Measurements from ENCODE around the gene AMPD2. TPM values are rescaled to one million over a fixed set of nuclear protein-coding genes. Genes with fewer than 3 reads are reported as not detected.

AMPD2 gene
- total RNA-seq, 1 donor from 2014 or later = 134 TPM

GRCh38 chr1:109622137-109622892 is 2.7 kb downstream of the AMPD2 start:
- Mint-ChIP-seq H3K36me3 (no peaks in the 10 kb centered on the region), H3K9me3 (no peaks in the 10 kb centered on the region), H3K4me1 (peaks cover 42% of the 10 kb centered on the region), H3K4me3 (peak overlapping the region; percentile 93), H3K27ac (peak overlapping the region; percentile 88), H3K27me3 (ENCODE audit: low read depth) (no peaks in the 10 kb centered on the region)
- DNase-seq (ENCODE audit: low spot score in 2 of 2, unreplicated experiment in 2 of 2) = no peak
- TF ChIP-seq, protein P1, sequence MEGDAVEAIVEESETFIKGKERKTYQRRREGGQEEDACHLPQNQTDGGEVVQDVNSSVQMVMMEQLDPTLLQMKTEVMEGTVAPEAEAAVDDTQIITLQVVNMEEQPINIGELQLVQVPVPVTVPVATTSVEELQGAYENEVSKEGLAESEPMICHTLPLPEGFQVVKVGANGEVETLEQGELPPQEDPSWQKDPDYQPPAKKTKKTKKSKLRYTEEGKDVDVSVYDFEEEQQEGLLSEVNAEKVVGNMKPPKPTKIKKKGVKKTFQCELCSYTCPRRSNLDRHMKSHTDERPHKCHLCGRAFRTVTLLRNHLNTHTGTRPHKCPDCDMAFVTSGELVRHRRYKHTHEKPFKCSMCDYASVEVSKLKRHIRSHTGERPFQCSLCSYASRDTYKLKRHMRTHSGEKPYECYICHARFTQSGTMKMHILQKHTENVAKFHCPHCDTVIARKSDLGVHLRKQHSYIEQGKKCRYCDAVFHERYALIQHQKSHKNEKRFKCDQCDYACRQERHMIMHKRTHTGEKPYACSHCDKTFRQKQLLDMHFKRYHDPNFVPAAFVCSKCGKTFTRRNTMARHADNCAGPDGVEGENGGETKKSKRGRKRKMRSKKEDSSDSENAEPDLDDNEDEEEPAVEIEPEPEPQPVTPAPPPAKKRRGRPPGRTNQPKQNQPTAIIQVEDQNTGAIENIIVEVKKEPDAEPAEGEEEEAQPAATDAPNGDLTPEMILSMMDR (IDR thresholded peaks at IDR 0.05; ENCODE audit: unreplicated experiment) = no peak

DNA sequence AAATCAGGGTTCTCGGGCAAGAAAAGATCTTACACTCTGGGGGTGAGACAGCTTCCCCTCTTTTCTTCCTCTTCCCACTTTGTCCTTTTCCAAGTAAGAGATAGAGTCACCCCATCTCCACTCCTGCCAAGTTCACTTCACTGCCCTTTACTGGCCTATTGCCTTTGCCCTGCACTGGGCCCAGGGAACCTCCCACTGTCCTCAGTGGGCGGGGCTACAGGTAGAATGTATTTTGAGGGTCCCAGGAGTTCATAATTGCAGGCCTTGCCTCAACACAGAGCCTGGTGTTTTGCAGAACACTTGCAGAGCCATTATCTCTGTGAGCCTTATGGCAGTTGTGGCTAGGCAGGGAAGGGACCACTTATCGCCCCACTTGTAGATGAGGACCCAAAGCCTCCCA is 3.3 kb downstream of the AMPD2 start:
- Mint-ChIP-seq H3K27ac (peak overlapping the region; percentile 47), H3K9me3 (no peaks in the 10 kb centered on the region), H3K27me3 (ENCODE audit: low read depth) (no peaks in the 10 kb centered on the region), H3K4me3 (peak overlapping the region; percentile 21), H3K36me3 (peaks cover 6% of the 10 kb centered on the region), H3K4me1 (peaks cover 42% of the 10 kb centered on the region)
- TF ChIP-seq, protein P1 (IDR thresholded peaks at IDR 0.05; ENCODE audit: unreplicated experiment) = no peak
- no peak for DNase-seq (ENCODE audit: low spot score in 2 of 2, unreplicated experiment in 2 of 2)

GRCh38 chr1:109623601-109624161 is 4.0 kb downstream of the AMPD2 start:
- peaks cover 10% of the 10 kb centered on the region for H3K36me3 Mint-ChIP-seq
- no peaks in the 10 kb centered on the region for H3K9me3 Mint-ChIP-seq
- TF ChIP-seq, protein P1 (IDR thresholded peaks at IDR 0.05; ENCODE audit: unreplicated experiment) = no peak
- H3K27ac Mint-ChIP-seq = peak overlapping the region; percentile 64
- H3K4me1 Mint-ChIP-seq = peaks cover 39% of the 10 kb centered on the region
- no peak for DNase-seq (ENCODE audit: low spot score in 2 of 2, unreplicated experiment in 2 of 2)
- H3K27me3 Mint-ChIP-seq (ENCODE audit: low read depth) = no peaks in the 10 kb centered on the region
- peak overlapping the region; percentile 31 for H3K4me3 Mint-ChIP-seq

- Mint-ChIP-seq H3K27me3 (ENCODE audit: low read depth) (no peaks in the 10 kb centered on the region), H3K4me1 (peaks cover 31% of the 10 kb centered on the region), H3K36me3 (peaks cover 13% of the 10 kb centered on the region), H3K9me3 (no peaks in the 10 kb centered on the region), H3K27ac (peak overlapping the region; percentile 64), H3K4me3 (no peak overlapping the region)
- no peak for DNase-seq (ENCODE audit: low spot score in 2 of 2, unreplicated experiment in 2 of 2)
- TF ChIP-seq, protein P1 (IDR thresholded peaks at IDR 0.05; ENCODE audit: unreplicated experiment) = no peak
These were observed 4.8 kb downstream of the AMPD2 start for GRCh38 chr1:109624201-109625010.

DNA sequence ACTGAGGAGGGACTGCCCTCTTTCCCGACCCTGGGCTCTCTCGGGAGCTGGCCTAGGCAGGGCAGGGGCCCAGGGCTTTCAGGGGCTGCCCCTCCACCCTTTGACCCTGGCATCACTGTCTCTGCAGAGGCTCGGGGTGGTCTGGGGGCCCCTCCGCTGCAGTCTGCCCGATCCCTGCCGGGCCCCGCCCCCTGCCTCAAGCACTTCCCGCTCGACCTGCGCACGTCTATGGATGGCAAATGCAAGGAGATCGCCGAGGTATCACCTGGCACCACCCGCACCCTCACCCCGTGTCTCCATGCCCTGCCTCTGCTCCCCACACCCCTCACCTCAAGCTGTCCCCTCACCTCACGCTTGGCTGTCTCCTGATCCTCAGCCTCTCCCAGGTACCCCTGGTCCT is 5.5 kb downstream of the AMPD2 start:
- Mint-ChIP-seq H3K9me3 (no peaks in the 10 kb centered on the region), H3K4me3 (no peak overlapping the region), H3K36me3 (peaks cover 20% of the 10 kb centered on the region), H3K4me1 (peaks cover 26% of the 10 kb centered on the region), H3K27ac (no peak overlapping the region), H3K27me3 (ENCODE audit: low read depth) (no peaks in the 10 kb centered on the region)
- TF ChIP-seq, protein P1 (IDR thresholded peaks at IDR 0.05; ENCODE audit: unreplicated experiment) = no peak
- DNase-seq (ENCODE audit: low spot score in 2 of 2, unreplicated experiment in 2 of 2) = no peak

All from mesothelial cell of epicardium (in vitro differentiated cells).